WTC11 (cell line): ENCODE data around the gene GALNT9. TPM values are rescaled to one million over a fixed set of nuclear protein-coding genes. Genes with fewer than 3 reads are reported as not detected.

ENCODE experiments used
- ATAC-seq: fragments of 200-7000 bp; cut with Tn5 transposase; 2 replicates; pipeline ENCODE4 v1.10.0; 2021; ENCODE audit warnings: mild to moderate bottlenecking, moderate library complexity
- CTCF ChIA-PET: fragments of 300-600 bp; sonication (Branson Sonifier 250); formaldehyde crosslinking; loops from one replicate; lab custom pipeline; 2021; ENCODE audit warnings: antibody characterized with exemption; lab: Charles Lee
- POLR2A ChIA-PET: fragments of 350-600 bp; sonication (Branson Sonifier 250); formaldehyde crosslinking; loops from one replicate; lab custom pipeline; 2021; ENCODE audit warnings: antibody characterized with exemption; lab: Charles Lee
- DNase-seq: peaks from one replicate; pipeline ENCODE4 v3.0.0; 2021; ENCODE audit warnings: low spot score
- H3K27ac Mint-ChIP-seq: 2 replicates; pipeline ENCODE4 v1.8.0; 2021; ENCODE audit warnings: mixed read lengths
- H3K27me3 Mint-ChIP-seq: 2 replicates; pipeline ENCODE4 v1.8.0; 2021; ENCODE audit warnings: low read depth, mild to moderate bottlenecking, moderate library complexity, mixed read lengths
- H3K36me3 Mint-ChIP-seq: 2 replicates; pipeline ENCODE4 v1.8.0; 2021; ENCODE audit warnings: mixed read lengths
- H3K4me1 Mint-ChIP-seq: 2 replicates; pipeline ENCODE4 v1.8.0; 2022; ENCODE audit warnings: mixed read lengths
- H3K4me3 Mint-ChIP-seq: 2 replicates; pipeline ENCODE4 v1.8.0; 2021; ENCODE audit warnings: mild to moderate bottlenecking, moderate library complexity, mixed read lengths
- H3K9me3 Mint-ChIP-seq: 2 replicates; pipeline ENCODE4 v1.8.0; 2021; ENCODE audit warnings: mixed read lengths
- ATF2 ChIP-seq: sonication (generic); formaldehyde crosslinking; IDR thresholded peaks from 2 replicates; pipeline ENCODE4 v1.8.1; 2022; ENCODE audit warnings: low read depth, missing genetic modification reagents, borderline replicate concordance
- CBFB ChIP-seq: sonication (generic); formaldehyde crosslinking; IDR thresholded peaks from 2 replicates; pipeline ENCODE4 v1.8.1; 2022; ENCODE audit warnings: mild to moderate bottlenecking, low read depth, missing genetic modification reagents
- CREM ChIP-seq: sonication (generic); formaldehyde crosslinking; IDR thresholded peaks from 2 replicates; pipeline ENCODE4 v1.8.1; 2022; ENCODE audit warnings: mild to moderate bottlenecking, missing genetic modification reagents, moderate library complexity
- E2F5 ChIP-seq: sonication (generic); formaldehyde crosslinking; IDR thresholded peaks from 2 replicates; pipeline ENCODE4 v1.8.1; 2022; ENCODE audit warnings: mild to moderate bottlenecking, moderate library complexity, missing genetic modification reagents
- EMX1 ChIP-seq: fragments of 250-450 bp; sonication (Bioruptor Pico); IDR thresholded peaks from 2 replicates; pipeline ENCODE4 v1.8.0; 2021; ENCODE audit warnings: mild to moderate bottlenecking
- ETV6 ChIP-seq: sonication (generic); formaldehyde crosslinking; IDR thresholded peaks from 2 replicates; pipeline ENCODE4 v1.8.1; 2022; ENCODE audit warnings: mild to moderate bottlenecking, missing genetic modification reagents
- HMGA2 ChIP-seq: fragments of 250-450 bp; sonication (Bioruptor Pico); IDR thresholded peaks from 2 replicates; pipeline ENCODE4 v1.4.0; 2021; ENCODE audit warnings: mild to moderate bottlenecking, moderate library complexity
- JAZF1 ChIP-seq: fragments of 250-450 bp; sonication (Bioruptor Pico); IDR thresholded peaks from 2 replicates; pipeline ENCODE4 v1.9.0; 2021; ENCODE audit warnings: moderate library complexity, mild to moderate bottlenecking, inconsistent platforms
- JUN ChIP-seq: sonication (generic); formaldehyde crosslinking; IDR thresholded peaks from 2 replicates; pipeline ENCODE4 v1.8.0; 2023; ENCODE audit warnings: mild to moderate bottlenecking, missing genetic modification reagents
- PRDM15 ChIP-seq: sonication (generic); formaldehyde crosslinking; IDR thresholded peaks from 2 replicates; pipeline ENCODE4 v1.8.0; 2022; ENCODE audit warnings: missing genetic modification reagents
- RORB ChIP-seq: fragments of 250-450 bp; sonication (Bioruptor Pico); IDR thresholded peaks from 2 replicates; pipeline ENCODE4 v1.9.0; 2021; ENCODE audit warnings: mild to moderate bottlenecking
- SMAD3 ChIP-seq: sonication (generic); formaldehyde crosslinking; IDR thresholded peaks from 2 replicates; pipeline ENCODE4 v1.8.0; 2022; ENCODE audit warnings: missing genetic modification reagents, mild to moderate bottlenecking, borderline replicate concordance
- SOX15 ChIP-seq: fragments of 250-450 bp; sonication (Bioruptor Pico); IDR thresholded peaks from 2 replicates; pipeline ENCODE4 v1.9.0; 2021; ENCODE audit warnings: mild to moderate bottlenecking
- ZBTB43 ChIP-seq: sonication (generic); formaldehyde crosslinking; IDR thresholded peaks from 2 replicates; pipeline ENCODE4 v1.8.1; 2023; ENCODE audit warnings: mild to moderate bottlenecking, missing genetic modification reagents
- ZNF232 ChIP-seq: sonication (generic); formaldehyde crosslinking; IDR thresholded peaks from 2 replicates; pipeline ENCODE4 v1.8.0; 2022; ENCODE audit warnings: mild to moderate bottlenecking, missing genetic modification reagents
- ZNF396 ChIP-seq: fragments of 250-450 bp; sonication (Bioruptor Pico); IDR thresholded peaks from 2 replicates; pipeline ENCODE4 v1.8.0; 2021; ENCODE audit warnings: mild to moderate bottlenecking, moderate library complexity, borderline replicate concordance
- total RNA-seq: library from RNA; stranded (reverse); gene quantifications from 3 replicates; pipeline ENCODE4 v1.2.3, GENCODE V29; 2021
- TF ChIP-seq, protein P1 (sequence below): sonication (generic); formaldehyde crosslinking; IDR thresholded peaks from 2 replicates; pipeline ENCODE4 v1.8.0; 2023; ENCODE audit warnings: missing genetic modification reagents
- TF ChIP-seq, protein P2 (sequence below): sonication (generic); formaldehyde crosslinking; IDR thresholded peaks from 2 replicates; pipeline ENCODE4 v1.8.1; 2023; ENCODE audit warnings: mild to moderate bottlenecking, missing genetic modification reagents, borderline replicate concordance
- TF ChIP-seq, protein P3 (sequence below): fragments of 250-450 bp; sonication (Bioruptor Pico); IDR thresholded peaks from 2 replicates; pipeline ENCODE4 v1.9.0; 2021; ENCODE audit warnings: moderate library complexity, mild to moderate bottlenecking, inconsistent platforms, borderline replicate concordance

Gene GALNT9
- total RNA-seq, 1 experiment from 2014 or later = 0.90 TPM

DNA sequence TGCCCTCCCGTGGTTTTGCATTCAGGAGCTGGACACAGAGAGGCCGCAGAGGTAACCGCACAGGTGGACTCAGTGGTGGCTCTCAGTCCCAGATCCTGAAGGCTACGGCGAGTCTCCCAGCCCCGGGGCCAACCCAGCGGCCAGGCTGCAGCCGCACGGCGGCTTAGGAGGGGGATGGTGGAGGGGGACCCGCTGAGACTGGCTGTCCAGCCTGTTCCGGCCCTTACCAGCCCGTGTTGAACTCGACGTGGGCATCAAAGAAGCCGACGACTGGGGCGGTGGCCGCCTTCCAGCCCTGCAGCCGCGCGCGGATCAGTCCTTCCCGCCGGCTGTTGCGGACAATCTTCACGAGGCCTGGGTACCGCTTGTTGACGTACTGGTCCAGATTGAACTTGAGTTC, 68.7 kb downstream of the GALNT9 start:
- DNase-seq (no peak), ATAC-seq (no peak)
- Mint-ChIP-seq H3K4me3 (no peak overlapping the region), H3K4me1 (peaks cover 4% of the 10 kb centered on the region), H3K9me3 (no peaks in the 10 kb centered on the region), H3K27ac (no peak overlapping the region; the same call in 1 of the 2 replicates), H3K27me3 (peaks cover 19% of the 10 kb centered on the region), H3K36me3 (no peaks in the 10 kb centered on the region)
- TF ChIP-seq HMGA2 (CRISPR knock-in tag) = no peak
- no peak for TF ChIP-seq SMAD3 (CRISPR knock-in tag)
- TF ChIP-seq ZNF232 (CRISPR knock-in tag) = no peak
- no peak for TF ChIP-seq E2F5 (CRISPR knock-in tag)
- TF ChIP-seq RORB (CRISPR knock-in tag) = no peak
- TF ChIP-seq ETV6 (CRISPR knock-in tag) = no peak
- no peak for TF ChIP-seq ZNF396 (CRISPR knock-in tag)
- TF ChIP-seq, protein P1, sequence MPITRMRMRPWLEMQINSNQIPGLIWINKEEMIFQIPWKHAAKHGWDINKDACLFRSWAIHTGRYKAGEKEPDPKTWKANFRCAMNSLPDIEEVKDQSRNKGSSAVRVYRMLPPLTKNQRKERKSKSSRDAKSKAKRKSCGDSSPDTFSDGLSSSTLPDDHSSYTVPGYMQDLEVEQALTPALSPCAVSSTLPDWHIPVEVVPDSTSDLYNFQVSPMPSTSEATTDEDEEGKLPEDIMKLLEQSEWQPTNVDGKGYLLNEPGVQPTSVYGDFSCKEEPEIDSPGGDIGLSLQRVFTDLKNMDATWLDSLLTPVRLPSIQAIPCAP = no peak
- TF ChIP-seq, protein P2, sequence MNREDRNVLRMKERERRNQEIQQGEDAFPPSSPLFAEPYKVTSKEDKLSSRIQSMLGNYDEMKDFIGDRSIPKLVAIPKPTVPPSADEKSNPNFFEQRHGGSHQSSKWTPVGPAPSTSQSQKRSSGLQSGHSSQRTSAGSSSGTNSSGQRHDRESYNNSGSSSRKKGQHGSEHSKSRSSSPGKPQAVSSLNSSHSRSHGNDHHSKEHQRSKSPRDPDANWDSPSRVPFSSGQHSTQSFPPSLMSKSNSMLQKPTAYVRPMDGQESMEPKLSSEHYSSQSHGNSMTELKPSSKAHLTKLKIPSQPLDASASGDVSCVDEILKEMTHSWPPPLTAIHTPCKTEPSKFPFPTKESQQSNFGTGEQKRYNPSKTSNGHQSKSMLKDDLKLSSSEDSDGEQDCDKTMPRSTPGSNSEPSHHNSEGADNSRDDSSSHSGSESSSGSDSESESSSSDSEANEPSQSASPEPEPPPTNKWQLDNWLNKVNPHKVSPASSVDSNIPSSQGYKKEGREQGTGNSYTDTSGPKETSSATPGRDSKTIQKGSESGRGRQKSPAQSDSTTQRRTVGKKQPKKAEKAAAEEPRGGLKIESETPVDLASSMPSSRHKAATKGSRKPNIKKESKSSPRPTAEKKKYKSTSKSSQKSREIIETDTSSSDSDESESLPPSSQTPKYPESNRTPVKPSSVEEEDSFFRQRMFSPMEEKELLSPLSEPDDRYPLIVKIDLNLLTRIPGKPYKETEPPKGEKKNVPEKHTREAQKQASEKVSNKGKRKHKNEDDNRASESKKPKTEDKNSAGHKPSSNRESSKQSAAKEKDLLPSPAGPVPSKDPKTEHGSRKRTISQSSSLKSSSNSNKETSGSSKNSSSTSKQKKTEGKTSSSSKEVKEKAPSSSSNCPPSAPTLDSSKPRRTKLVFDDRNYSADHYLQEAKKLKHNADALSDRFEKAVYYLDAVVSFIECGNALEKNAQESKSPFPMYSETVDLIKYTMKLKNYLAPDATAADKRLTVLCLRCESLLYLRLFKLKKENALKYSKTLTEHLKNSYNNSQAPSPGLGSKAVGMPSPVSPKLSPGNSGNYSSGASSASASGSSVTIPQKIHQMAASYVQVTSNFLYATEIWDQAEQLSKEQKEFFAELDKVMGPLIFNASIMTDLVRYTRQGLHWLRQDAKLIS (CRISPR knock-in tag) = no peak
- TF ChIP-seq CREM (CRISPR knock-in tag) = no peak
- TF ChIP-seq, protein P3, sequence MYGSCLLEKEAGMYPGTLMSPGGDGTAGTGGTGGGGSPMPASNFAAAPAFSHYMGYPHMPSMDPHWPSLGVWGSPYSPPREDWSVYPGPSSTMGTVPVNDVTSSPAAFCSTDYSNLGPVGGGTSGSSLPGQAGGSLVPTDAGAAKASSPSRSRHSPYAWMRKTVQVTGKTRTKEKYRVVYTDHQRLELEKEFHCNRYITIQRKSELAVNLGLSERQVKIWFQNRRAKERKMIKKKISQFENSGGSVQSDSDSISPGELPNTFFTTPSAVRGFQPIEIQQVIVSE (CRISPR knock-in tag) = no peak
- no peak for TF ChIP-seq JUN (CRISPR knock-in tag)
- TF ChIP-seq ATF2 (CRISPR knock-in tag) = no peak
- no peak for TF ChIP-seq ZBTB43 (CRISPR knock-in tag)
- TF ChIP-seq CBFB (CRISPR knock-in tag) = no peak
- TF ChIP-seq EMX1 (CRISPR knock-in tag) = no peak
- TF ChIP-seq PRDM15 (CRISPR knock-in tag) = no peak
- no peak for TF ChIP-seq JAZF1 (CRISPR knock-in tag)
- TF ChIP-seq SOX15 = no peak
- ChIA-PET CTCF (interaction anchor here (1.8 to 3.4 kb wide), 2 partner anchors 24 to 153 kb away, joined by 5 to 13 read pairs; no protein-coding TSS in a partner anchor), POLR2A (no interaction called here)
